AG09309 (cell line): ENCODE measurements around the gene MELK.

Source experiments
- DNase-seq: peaks from one replicate; pipeline ENCODE4 v3.0.0-alpha.2; 2010; ENCODE audit warnings: low read depth
- H3K4me3 ChIP-seq: 2 replicates; pipeline ENCODE4 v1.5.1; 2011; ENCODE audit warnings: mild to moderate bottlenecking, low read depth, low read length, moderate library complexity; ENCODE audit not compliant: control insufficient read depth
- CTCF ChIP-seq: IDR thresholded peaks from 2 replicates; pipeline ENCODE4 v1.5.1; 2011; ENCODE audit warnings: mild to moderate bottlenecking, low read depth, low read length, inconsistent platforms; ENCODE audit not compliant: insufficient read depth, control insufficient read depth; ENCODE audit errors: missing control alignments

The MELK gene

GRCh38 chr9:36576866-36577265 is 4.2 kb downstream of the MELK start:
- no peak for DNase-seq
- no peak for TF ChIP-seq CTCF
- no peak overlapping the region for H3K4me3 ChIP-seq

DNA sequence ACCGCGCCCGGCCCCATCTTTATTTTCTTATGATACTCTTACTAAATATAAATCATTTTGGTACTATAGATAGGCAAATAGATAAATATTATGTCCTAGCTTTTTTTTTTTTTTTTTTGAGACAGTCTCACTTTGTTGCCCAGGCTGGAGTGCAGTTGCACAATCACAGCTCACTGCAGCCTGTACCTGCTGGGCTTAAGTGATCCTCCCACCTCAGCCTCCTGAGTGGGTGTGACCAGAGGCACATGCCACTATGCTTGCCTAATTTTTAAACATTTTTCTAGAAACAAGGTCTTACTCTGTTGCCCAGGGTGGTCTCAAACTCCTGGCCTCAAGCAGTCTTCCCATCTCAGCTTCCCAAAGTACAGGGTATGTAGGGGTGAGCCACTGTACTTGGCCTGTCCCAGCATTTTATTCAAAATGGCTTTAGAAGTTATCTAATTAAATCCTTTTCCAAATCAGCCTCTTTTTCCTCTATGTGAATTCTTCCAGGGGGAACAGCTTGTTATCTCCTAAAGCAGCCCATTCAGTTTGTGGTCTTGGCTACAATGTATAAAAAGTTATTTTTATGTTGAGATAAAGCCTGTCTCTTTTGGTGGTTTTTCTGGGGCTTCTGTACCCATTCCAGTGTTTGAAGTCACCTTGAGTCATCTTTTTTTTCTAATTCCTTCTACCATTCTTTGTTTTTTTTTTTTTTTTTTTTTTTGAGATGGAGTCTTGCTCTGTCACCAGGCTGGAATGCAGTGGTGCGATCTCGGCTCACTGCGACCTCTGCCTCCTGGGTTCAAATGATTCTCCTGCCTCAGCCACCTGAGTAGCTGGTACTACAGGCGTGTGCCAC is 12.1 kb downstream of the MELK start:
- no peak for TF ChIP-seq CTCF
- H3K4me3 ChIP-seq = no peak overlapping the region
- DNase-seq = peak; percentile 37

- no peak for TF ChIP-seq CTCF
- DNase-seq = no peak
These were observed 17.5 kb downstream of the MELK start for GRCh38 chr9:36590231-36590630.

DNA sequence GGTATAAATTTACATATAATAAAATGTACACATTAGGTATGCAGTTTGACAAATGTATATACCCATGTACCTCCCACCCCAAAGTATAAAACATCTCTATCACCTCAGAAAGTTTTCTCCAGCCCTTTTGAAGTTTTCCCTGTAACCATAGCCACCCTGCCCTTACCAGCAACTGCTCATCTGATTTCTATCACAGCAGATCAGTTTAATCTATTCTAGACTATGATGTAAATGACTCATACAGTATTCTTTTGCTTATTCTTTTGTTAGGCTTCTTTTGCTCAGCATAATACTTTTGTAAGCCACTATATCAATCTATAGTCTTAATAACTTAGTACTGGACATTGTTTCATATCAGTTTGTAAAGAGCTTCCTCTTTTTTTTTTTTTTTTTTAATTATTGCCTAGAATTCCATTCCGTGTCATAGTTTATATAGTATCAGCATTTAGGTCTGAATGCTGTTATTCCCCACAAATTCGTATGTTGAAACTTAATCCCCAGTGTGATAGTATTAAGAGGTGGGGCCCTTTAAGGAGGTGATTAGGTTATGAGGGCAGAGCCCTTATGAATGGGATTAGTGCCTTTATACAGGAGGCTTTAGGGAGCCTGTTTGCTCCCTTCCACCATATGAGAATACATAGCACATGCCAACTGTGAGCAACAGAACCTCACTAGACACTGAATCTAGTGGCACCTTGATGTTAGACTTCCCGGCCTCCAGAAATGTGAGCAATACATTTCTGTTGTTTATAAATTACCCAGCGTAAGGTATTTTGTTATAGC is 20.3 kb downstream of the MELK start:
- TF ChIP-seq CTCF = no peak
- H3K4me3 ChIP-seq = no peak overlapping the region
- DNase-seq = no peak

More at GRCh38 chr9:36590231-36590630, 17.5 kb downstream of the MELK start:
- H3K4me3 ChIP-seq = no peak overlapping the region

- TF ChIP-seq CTCF = no peak
- H3K4me3 ChIP-seq = no peak overlapping the region
These were observed 21.5 kb downstream of the MELK start for GRCh38 chr9:36594213-36594612.

GRCh38 chr9:36597412-36598178 is 24.9 kb downstream of the MELK start:
- peak; percentile 70 for TF ChIP-seq CTCF
- DNase-seq = peak; percentile 28

More at GRCh38 chr9:36594213-36594612, 21.5 kb downstream of the MELK start:
- DNase-seq = no peak

More at GRCh38 chr9:36597412-36598178, 24.9 kb downstream of the MELK start:
- no peak overlapping the region for H3K4me3 ChIP-seq
